Fibroblast of mammary gland (primary cell): Measurements from ENCODE around the gene ZDHHC21.

Experiments
- DNase-seq: peaks from one replicate; pipeline ENCODE4 v3.0.0-alpha.2; 2010; ENCODE audit warnings: low read depth
- H3K4me3 ChIP-seq: 2 replicates; pipeline ENCODE4 v1.5.1; 2011; ENCODE audit warnings: low read depth, mild to moderate bottlenecking, low read length, moderate library complexity; ENCODE audit not compliant: control insufficient read depth
- CTCF ChIP-seq: conservative IDR thresholded peaks from 2 replicates; pipeline ENCODE4 v1.5.1; 2011; ENCODE audit warnings: low read depth, low read length, inconsistent platforms; ENCODE audit not compliant: control insufficient read depth, insufficient read depth

Gene ZDHHC21

GRCh38 chr9:14565352-14566016 lies 127.7 kb downstream of the ZDHHC21 start:
- no peak overlapping the region for H3K4me3 ChIP-seq
- TF ChIP-seq CTCF: no peak
- DNase-seq: no peak

- no peak overlapping the region for H3K4me3 ChIP-seq
- no peak for DNase-seq
- TF ChIP-seq CTCF: no peak
These were observed 129.2 kb downstream of the ZDHHC21 start for GRCh38 chr9:14563902-14564624.

GRCh38 chr9:14561929-14562405 lies 131.3 kb downstream of the ZDHHC21 start:
- H3K4me3 ChIP-seq: no peak overlapping the region
- no peak for TF ChIP-seq CTCF
- DNase-seq: no peak
